Measurements from ENCODE around the gene UBASH3B.
A peak's percentile ranks its signal among the peaks of the same experiment; 100 is the strongest.
"Not testable (repeated sequence)": the region's sequence is repeated elsewhere in the genome, so short reads cannot be mapped to it uniquely, and the experiment has no call there.

Gene UBASH3B

DNA sequence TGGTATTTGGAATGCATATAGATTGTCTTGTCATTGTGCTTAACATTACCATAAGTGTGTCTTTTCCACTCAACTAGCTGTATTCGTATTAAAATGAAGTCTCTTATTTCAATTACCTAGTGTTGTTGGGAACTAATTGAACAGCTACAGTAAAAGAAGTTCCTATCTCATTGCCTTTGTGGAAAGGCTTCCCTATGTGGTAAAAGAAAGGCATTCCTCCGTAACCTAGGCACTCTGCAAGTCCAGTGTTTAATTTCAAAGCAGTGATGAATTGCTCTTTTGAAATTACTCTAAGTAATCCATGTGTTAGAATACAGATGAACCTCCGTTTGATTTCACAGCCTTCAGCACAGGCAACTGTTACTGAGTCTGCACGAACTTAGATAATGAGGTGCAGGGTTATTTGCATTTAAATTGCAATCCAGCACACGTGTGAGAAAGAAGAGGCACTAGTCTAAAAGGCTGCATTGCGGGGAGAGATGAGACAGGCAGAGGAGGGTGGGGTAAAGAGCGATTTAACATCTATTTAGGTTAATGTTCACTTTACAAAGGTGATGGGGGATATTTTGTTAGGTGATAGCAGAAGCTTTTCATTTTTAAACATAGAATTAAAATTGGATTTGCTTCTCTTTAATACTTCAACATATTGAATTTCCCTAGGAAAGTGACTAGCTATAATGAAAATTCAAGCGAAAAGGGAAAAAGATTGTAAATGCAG, 157.8 kb downstream of the UBASH3B start:
- no peak for DNase-seq (ENCODE audit: low read depth in 3 of 3)

DNA sequence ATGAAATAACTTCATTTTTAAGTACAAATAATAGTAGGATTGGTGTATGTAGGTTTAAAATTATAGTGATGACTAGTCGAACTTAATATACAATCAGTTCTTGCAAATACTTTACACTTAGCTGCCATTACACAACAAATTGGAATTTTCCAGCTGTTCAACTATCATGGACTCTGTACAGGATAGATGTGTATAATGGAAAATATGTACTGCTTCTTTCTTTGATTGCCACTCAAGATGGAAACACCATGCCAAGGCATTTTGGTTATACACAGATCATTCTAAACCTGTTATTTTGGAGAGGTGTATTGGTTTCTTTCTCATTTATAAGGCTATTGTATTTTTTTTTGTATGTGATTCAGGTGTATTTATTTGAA, 158.4 kb downstream of the UBASH3B start:
- no peak for DNase-seq (ENCODE audit: low read depth in 3 of 3)

DNA sequence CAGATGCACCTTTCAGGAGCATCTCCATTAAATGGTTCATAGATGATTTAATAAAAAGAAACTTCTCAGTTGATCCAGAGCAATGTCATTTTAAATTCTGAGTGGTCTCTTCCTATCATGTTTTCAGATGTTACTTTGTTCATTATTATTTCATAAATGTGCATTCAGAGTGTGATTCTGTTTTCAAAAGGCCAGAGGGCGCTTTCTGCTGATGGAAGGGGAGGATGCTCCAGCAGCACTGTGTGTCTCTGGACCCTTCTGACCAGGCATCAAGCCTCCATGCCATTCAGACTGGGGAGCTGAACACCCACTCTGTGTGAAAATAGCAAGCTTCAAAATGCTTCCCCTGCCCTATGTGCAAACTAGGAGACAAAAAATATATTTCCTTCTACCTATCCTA, 158.9 kb downstream of the UBASH3B start:
- DNase-seq (ENCODE audit: low read depth in 3 of 3) = no peak

DNA sequence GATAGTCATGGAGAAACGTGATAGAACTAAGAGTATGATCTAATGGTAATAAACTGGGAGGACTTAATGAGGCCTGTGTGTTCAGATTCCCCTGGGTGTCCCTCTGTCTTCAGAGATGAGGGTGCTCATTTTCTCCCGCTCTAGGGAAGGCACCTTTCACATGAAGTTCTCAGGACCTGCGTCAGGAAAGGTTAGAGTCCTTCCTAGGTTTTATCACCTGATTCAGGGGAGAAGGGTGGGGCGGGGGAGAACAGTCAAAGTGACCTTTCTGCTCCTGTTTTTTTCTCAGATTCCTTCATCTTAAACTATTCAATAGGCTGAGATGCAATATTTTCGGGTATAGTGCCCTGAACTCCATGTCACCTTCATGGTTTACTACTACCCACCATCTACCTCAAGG, 160.4 kb downstream of the UBASH3B start:
- DNase-seq (ENCODE audit: low read depth in 3 of 3) = no peak

DNA sequence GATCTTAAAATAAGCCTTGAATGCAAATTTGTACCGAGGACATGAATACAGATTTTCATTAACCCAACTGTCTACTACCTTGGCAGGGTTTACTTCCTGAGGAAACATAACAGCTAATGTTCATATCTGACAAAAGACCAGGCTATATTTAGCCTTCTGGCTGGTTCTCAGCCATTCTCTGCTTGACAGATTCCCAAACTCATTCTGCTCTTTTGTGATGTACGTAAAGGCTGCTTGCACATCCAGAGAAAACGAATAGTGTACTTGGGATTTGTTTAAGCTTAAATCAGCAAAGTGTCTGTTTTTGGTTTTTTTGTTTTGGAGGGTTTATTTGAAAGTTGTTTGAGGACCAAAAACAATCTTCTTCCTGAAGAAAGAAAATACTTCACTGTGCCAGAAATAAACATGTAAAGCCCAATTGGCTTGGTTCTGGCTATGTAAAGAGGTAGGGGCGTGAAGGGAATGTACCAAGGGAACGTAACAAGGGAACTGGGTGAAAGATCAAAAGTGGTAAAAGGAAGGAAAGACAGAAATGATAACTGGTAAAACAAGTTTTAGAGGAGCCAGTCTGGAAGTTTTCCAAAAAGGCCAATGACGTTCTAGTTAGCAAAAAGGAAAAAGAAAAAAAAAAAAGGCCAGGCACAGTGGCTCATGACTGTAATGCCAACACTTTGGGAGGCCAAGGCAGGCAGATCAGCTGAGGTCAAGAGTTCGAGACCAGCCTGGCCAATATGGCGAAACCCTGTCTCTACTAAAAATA, 161.4 kb downstream of the UBASH3B start:
- DNase-seq (ENCODE audit: low read depth in 3 of 3) = no peak

GRCh38 chr11:122820158-122820557, 164.6 kb downstream of the UBASH3B start:
- no peak for DNase-seq (ENCODE audit: low read depth in 3 of 3)

- DNase-seq (ENCODE audit: low read depth in 3 of 3) = no peak
Observed at GRCh38 chr11:122821169-122821568, 165.6 kb downstream of the UBASH3B start.

DNA sequence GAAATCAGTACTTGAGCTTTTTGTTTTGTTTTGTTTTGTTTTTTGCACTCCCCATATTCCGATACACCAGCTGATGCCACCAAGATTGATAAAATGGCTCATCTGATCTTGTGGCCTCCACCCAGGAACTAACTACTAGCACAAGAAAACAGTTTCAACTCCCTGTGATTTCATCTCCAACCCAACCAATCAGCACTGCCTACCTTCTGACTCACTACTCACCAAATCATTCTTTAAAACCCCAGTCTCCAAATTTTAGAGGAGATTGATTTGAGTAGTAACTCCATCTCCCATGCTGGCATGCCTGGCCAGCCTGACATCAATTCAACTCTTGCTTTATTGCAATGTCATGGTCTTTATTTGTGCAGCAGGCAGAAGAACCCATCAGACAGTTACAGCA, 166.7 kb downstream of the UBASH3B start:
- no peak for DNase-seq (ENCODE audit: low read depth in 3 of 3)

- DNase-seq (ENCODE audit: low read depth in 3 of 3) = no peak
Observed at GRCh38 chr11:122823564-122823963, 168.0 kb downstream of the UBASH3B start.

- DNase-seq (ENCODE audit: low read depth in 3 of 3) = not testable (repeated sequence)
Observed at GRCh38 chr11:122829371-122829770, 173.8 kb downstream of the UBASH3B start.

GRCh38 chr11:122832297-122832696, 176.8 kb downstream of the UBASH3B start:
- DNase-seq (ENCODE audit: low read depth in 3 of 3) = not testable (repeated sequence)

- DNase-seq (ENCODE audit: low read depth in 3 of 3) = no peak
Observed at GRCh38 chr11:122832721-122833470, 177.4 kb downstream of the UBASH3B start.

GRCh38 chr11:122833846-122834464, 178.4 kb downstream of the UBASH3B start:
- no peak for DNase-seq (ENCODE audit: low read depth in 3 of 3)

GRCh38 chr11:122836916-122837315, 181.4 kb downstream of the UBASH3B start:
- no peak for DNase-seq (ENCODE audit: low read depth in 3 of 3)

- DNase-seq (ENCODE audit: low read depth in 3 of 3) = no peak
Observed at GRCh38 chr11:122837528-122838346, 182.2 kb downstream of the UBASH3B start.

DNA sequence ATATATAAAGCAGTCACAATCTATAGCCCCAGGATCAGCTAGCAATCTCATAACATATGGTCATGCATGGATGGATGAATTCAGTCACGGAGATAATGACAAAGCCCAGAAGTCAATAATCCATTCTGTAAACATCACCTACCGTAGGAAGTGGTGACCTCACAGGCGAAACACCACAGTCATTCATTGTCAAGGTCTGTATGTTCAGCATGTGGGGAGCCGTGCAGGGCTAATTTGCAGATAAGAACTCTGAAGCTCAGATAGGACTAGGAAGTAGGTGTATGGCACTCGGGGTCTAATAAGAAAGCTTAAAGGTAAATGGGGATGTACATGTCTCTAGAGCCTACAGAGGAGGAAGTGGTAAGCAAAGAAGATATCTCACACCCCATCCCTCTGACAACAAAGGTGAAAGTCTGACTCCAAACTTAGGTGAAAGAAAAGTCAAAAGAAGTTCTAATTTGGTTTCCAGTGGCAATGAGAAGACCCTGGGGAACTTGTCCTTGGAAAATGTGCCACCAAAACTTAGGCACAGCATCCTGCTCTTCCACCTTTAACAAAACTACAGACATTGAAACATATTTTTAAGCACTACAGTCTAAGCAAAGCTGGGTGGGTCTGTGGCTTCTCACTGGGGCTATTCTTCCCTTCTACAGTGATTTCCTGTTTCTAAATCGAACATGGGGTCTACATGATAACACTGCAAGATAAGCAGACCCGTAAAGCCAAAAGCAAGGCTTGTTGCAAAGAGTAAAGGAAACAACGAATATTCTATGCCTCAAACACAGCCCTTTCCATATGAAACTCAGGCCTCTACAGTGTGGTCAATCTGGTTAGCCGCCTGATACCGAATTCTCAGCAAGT, 188.0 kb downstream of the UBASH3B start:
- DNase-seq (ENCODE audit: low read depth in 3 of 3) = peak in 1 of 3 donors; percentile 16

DNA sequence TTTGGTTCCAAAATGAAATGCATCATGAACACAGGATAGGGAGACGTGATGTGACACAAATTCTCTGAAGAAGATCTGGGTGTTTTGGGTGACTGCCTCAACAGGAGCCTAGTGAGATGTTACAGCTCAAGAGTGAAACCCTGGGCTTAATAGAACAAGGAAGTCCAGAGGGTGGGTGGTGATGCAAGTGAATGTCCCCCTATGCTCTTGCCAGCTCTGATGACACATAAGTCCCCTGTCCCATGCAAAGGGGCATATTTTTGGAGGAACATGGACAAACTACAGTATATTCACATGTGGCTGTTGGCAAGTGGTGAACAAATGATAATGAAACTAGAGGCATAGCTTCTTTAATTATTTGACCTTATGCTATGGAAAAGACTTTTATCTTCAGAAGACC, 191.9 kb downstream of the UBASH3B start:
- no peak for DNase-seq (ENCODE audit: low read depth in 3 of 3)

- DNase-seq (ENCODE audit: low read depth in 3 of 3) = no peak
Observed at GRCh38 chr11:122848186-122848585, 192.7 kb downstream of the UBASH3B start.

- DNase-seq (ENCODE audit: low read depth in 3 of 3) = no peak
Observed at GRCh38 chr11:122850076-122850631, 194.6 kb downstream of the UBASH3B start.

- DNase-seq (ENCODE audit: low read depth in 3 of 3) = no peak
Observed at GRCh38 chr11:122851366-122851966, 195.9 kb downstream of the UBASH3B start.

Measured in stimulated activated CD4-positive, alpha-beta T cell treated with anti-CD3 and anti-CD28 coated beads, TNF-alpha, amount 100 ng/mL, for 48 hours (primary cell).